DMS79 treated with DMSO at 0.1 percent for 48 hours (cell line): Measurements from ENCODE around the gene WASHC2A.
"Not testable (repeated sequence)": the region's sequence is repeated elsewhere in the genome, so short reads cannot be mapped to it uniquely, and the experiment has no call there.

Experiments used
- DNase-seq: peaks from one replicate; lab custom pipeline; 2025; lab: John Stamatoyannopoulos, UW

WASHC2A gene

DNA sequence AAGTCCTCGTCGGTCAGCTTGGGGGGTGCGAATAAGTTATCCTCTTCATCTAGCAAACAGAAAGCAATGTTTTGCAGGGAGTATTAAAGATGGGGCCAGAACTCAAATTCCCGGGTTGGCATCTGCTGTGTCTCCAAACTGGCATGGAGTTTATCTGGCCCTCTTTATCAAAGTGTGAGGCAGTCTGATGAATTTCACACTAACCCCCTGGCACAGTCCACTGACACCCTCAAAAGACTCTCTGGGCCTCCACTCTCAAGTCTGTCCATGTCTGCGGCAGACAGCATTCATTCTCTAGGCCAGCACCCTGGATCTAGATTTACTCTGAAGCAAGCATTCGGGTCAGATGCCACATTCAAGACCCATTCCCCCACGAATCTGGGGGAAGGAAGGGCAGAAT is 6.2 kb upstream of the WASHC2A start:
- DNase-seq, result not testable (repeated sequence)

DNA sequence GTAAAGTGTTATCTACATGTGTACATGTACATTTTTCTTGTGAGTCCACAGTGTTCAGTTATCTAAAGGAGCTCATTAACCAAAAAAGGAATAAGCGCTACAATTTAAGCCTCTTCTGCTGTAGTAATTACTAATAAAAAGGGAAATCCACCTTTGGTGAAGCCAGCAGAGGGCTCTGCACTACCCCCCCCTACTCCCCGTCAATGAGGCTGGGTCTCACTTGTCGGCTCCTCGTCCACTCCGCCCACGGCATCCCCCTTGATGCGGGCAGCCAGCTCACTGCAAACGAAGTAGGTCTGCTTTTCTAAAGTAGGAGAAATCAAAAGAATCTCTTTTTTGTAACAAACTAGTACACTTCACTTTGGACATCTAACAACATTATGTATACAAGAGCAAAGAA is 4.7 kb upstream of the WASHC2A start:
- DNase-seq, result no peak

DNA sequence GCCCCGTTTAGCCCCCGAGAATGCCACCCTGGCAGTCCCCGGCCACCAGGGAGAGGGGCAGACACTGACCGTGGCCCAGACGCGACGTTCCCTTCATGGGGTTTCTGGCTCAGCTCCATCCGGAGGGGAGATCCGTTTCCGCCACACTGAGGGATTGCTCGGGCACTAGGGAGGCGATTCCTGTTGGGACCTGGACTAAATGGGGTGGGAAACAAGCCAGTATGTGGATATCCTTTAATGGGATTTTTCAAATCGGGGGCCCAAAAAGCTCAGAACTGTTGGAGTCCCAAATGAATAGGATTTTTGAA is 552 bp downstream of the WASHC2A start:
- DNase-seq, result not testable (repeated sequence)

DNA sequence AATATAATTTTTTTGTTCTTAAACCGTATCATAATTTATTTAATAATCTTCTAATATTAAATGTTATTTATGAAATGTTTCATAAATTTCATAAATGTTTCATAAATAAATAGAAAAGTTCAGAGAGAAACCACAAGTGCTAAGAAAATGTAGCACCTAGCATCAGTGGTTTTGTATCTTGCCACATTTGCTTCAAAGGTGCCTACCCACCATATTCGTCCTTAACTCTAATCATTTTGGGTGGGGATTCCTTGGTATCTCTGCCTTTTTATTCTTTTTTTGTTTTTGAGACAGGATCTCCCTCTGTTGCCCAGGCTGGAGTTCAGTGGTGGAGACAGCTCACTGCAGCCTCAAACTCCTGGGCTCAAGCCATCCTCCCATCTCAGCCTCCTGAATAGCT is 7.4 kb downstream of the WASHC2A start:
- DNase-seq, result not testable (repeated sequence)

DNA sequence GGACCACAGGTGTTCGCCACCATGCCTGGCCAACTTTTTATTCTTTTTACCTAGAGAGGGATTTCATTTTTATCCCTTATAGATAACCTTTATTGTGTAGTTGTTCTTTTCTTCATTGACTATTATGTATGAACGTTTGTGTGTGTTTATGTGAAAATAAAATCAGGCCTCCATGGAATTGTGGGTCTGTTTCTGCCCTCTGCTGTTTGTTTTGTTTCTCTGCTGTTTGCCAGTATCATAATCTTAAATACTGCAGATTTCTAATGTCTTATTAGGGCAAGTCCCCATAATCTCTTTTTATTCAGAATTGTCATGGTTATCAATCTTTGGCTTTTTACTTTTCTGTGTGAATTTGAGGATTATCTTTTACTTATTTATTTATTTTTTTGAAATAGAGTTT is 7.8 kb downstream of the WASHC2A start:
- DNase-seq, result not testable (repeated sequence)

DNA sequence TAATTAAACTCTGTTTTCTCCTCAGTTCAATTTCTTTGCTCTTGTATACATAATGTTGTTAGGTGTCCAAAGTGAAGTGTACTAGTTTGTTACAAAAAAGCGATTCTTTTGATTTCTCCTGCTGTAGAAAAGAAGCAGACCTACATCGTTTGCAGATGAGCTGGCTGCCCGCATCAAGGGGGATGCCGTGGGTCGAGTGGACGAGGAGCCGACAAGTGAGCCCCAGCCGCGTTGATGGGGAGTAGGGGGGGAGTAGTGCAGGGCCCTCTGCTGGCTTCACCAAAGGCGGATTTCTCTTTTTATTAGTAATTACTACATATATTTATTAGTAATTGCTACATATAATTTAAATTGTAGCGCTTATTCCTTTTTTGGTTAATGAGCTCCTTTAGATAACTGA is 23.6 kb downstream of the WASHC2A start:
- DNase-seq, result not testable (repeated sequence)

DNA sequence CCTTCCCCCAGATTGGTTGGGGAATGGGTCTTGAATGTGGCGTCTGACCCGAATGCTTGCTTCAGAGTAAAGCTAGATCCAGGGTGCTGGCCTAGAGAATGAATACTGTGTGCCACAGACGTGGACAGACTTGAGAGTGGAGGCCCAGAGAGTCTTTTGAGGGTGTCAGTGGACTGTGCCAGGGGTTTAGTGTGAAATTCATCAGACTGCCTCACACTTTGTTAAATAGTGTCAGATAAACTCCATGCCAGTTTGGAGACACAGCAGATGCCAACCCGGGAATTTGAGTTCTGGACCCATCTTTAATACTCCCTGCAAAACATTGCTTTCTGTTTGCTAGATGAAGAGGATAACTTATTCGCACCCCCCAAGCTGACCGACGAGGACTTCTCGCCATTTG is 25.2 kb downstream of the WASHC2A start:
- not testable (repeated sequence) for DNase-seq

DNA sequence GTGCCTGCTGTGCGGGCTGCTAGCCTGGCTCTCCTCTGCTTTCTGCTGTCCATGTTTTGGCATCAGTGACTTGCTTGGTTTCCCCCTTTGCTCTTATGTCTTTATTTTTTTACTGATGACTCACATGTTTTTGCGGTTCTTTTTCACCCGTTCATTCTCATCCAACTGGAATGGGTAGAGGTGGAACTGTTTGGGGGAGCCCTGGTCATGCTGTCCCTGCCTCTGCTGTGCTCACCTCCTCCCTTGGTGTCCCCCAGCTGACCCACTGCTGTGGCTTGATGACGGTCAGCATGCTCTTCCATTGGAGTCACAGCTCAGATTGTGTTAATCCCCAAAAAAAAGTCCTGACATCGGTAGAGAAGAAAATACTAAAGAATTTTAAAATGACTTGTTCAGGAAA is 26.9 kb downstream of the WASHC2A start:
- DNase-seq, result not testable (repeated sequence)

DNA sequence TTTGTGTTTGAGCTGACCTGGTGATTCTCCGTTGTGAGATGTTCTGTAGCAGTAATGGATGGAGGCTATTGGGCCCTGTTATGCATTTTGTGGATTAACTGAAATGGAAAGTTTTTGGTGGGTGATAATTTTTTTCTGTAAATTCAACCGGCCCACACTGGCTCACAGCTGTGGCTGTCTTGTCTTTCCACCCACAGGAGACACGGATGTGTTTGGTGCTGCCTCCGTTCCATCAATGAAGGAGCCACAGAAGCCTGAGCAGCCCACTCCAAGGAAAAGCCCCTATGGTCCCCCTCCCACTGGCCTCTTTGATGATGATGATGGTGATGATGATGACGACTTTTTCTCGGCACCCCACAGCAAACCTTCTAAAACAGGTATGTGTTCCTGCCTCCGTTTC is 27.6 kb downstream of the WASHC2A start:
- not testable (repeated sequence) for DNase-seq

DNA sequence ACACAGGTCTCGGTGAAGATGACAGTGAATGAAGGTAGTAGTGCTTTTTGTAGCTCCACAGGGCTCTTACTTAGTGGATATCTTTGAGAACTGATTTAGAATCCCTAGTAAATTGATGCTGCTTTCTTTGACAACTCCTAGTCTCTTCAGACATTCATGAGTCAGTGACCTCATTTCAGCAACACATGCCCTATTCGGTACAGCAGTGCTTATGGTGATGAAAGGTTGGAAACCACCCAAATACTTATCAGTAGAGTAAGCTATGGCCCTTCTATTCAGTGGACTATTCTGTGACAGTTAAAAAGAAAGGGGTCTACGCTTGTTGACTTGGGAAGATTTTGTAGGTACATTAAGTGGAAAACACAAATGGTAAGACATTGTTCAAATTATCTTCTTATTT is 29.0 kb downstream of the WASHC2A start:
- DNase-seq, result not testable (repeated sequence)

DNA sequence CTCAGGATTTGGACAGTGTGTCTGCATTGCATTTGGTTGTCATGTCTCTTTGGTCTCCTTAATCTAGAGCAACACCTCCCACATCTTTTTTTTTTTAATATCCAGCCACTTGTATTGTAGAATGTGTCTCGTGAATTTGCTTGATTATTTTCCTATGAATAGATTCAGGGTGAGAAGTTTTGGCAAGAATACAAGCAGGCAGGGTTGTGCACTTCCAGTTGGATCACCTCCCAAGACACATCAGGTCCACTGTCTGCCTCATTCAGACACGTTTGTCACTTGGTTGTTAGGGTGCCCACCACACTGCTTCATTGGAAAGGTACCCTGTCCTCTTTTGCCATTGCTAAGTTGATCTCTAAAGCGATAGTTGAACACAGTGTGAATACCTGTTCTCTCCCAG is 30.9 kb downstream of the WASHC2A start:
- DNase-seq, result not testable (repeated sequence)

DNA sequence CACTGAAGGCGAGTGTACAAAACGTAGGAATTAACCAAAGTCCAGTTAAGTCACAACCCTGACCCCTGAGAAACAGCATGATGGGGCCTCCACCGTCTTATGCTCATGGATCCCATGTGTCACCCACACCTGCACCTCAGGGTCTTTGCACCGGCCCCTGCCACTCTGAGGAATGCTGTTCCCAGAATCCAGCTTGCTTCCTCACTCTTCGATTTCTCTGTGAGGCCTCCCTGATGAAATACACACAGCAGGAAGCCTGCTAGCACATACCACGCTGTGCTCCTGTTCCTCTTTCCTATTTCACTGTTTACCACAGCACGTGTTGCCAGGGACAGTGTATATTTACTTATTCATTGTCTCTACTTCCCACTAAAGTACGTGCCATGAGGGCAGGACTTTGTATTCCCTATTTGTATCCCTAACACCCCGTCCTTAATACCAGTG is 33.4 kb downstream of the WASHC2A start:
- DNase-seq, result not testable (repeated sequence)

DNA sequence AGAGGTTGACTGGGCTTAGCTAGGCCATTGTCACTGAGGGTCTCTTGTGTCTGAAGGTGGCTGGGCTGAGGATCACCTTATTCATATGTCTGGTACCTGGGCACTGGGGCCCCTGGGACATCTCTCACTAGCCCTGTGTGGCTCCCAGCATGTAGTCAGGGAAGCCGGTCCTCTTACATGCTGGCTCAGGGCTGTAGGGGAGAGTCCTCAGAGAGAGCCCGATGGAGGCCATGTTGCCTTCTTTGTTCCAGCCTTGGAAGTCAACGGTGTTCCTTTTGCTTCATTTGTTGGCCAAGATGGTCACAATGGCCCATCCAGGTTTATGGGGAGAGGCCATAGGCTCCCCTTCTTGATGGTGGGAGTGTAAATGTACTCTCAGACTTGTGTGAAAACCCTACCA is 34.0 kb downstream of the WASHC2A start:
- DNase-seq, result not testable (repeated sequence)

DNA sequence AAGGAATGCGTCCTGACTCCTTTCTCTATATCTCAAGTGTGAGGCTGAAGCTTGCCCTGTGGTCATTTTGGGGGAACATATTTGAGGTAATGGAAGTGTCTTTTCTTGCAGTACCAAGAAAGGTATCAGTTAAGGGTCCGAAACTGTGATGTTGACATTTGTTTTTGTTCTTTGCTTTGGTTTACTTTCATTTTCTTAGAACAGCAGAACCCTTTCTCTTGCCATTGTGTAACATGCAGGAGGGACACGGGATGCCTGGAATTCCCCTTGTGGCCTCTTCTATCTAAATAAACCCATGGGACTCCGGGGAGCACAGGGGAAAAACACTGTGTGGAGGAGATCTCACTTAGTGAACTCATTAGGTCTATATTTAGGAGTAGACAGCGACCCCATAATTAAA is 34.5 kb downstream of the WASHC2A start:
- not testable (repeated sequence) for DNase-seq

DNA sequence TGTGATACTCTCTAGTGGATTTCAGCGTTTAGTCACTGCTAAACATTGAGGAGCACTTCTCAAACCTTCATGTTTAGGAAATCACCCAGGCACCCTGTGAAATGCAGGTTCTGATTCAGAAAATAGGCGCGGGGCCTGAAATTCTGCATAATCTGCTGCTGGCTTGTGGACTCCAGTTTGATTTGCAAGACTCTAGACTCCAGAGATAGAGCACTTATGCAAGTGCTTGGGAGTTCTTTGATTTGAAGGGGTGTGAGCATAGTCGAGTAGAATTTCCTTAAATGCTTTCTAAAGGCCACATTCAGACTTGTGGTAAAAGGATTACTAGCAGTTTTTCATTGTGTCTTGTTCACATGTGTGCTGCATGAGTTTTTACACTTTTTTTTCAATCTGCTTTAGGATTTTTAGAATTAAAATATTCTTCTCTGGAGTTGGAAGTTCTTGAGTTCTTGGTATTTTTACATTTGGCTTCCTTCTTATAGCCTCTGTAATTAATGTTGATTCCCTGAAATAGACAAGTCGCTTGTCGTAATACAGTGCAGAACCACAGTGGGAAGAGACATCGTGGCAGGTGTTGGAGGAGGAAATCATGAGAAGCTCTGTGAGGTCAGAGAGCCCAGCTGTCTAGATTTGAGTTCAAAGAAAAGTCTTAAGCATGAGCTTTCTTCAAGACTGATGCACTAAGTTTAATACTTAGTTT is 41.4 kb downstream of the WASHC2A start:
- not testable (repeated sequence) for DNase-seq

DNA sequence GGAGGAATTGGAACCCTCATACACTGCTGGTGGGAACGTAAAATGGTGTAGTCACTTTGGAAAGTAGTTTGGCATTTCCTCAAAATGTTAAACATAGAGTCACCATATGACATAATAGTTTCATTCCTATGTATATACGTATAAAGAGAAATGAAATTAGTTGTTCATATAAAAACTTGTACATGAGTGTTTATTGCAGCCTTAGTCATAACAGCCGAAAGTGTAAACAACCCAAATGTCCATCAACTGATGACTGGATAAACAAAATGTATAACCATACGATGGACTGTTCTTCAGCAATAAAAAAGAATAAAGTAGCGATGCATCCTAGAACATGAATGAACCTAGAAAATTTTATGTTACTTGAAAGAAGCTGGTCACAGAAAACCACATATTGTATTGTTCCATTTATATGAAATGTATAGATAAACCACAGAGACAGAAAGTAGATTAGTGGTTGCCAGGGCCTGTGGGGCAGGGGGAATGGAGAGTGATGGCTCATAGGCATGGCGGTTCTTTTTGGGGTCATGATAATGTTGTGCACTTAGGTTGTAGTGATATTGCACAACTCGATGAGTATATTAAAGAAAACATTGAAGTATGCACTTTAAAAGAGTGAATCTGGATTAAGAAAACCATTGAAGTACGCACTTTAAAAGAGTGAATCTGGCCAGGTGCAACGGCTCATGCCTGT is 44.8 kb downstream of the WASHC2A start:
- not testable (repeated sequence) for DNase-seq

DNA sequence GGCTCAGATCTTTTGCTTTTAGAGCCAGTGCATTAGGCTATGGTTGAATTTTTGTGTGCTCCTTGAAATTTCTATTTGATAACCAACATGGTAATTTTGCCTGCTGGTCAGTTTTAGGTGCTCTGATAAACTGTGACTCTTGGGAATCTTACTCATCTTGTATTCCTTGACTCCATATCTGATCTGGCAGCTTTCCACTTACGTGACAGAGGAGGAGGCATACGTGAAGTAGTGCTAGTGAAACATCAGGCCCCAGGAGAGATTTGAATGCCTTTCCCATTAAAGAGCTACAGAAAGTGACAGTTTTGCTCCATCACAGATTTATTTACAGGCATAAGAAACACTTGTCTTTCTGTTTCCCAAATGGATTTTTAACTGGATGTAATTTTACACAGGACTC is 59.0 kb downstream of the WASHC2A start:
- not testable (repeated sequence) for DNase-seq

DNA sequence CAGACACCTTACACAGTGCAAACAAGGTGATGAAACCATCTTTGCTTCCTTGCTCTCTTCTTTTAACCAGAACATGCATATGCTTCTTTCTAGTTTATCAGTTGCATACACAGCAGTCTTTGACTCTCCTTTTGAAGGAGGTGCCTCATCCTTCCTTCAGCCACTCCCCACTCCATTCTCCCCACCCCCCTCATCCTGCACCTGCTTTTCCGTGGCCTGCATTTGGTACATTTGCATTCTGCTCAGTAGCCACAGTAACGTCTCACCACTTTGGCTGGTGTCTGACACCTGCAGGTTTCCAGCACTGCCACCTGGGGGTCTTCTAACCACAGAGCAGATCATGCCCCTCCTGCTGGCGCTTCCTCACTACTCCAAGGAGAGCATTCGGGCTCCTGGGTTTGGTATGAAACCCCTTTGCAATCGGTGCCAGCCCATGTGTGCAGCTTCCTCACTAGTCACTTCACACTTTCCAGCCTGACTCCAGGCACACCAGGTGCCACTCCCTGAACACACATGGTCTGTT is 60.1 kb downstream of the WASHC2A start:
- DNase-seq, result not testable (repeated sequence)

DNA sequence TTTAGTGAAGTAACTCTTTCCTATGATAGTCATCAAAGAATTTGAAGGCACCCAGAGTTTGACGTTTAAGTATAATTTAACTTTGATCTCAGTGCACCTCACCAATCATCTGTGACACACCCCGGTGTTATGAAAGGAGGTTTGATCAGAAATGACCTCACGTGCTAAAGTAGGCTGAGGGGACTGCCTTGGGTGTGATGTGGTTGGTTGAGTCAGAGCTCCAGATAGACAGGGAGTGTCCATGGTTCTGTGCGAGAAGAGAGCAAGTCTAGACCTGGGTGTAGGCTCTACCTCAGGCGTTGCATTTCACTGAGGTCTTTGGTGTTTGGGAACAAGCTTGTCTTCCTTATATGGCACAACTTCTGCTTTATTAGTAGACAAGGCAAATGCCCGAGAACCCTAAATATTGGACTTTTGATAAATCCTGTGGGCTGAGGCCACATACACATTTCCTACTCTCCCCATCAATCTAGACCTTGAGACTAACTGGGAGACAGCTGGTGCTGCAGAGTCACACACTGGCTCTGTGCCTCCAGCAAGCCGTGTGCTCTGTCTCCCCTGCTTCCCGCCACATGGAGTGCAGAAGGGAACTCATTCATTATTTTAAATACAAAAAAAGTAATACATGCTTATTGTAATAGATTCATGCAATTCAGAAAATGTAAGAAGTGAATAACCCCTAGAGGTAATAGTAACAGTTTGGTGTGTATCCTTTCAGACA is 63.7 kb downstream of the WASHC2A start:
- not testable (repeated sequence) for DNase-seq

DNA sequence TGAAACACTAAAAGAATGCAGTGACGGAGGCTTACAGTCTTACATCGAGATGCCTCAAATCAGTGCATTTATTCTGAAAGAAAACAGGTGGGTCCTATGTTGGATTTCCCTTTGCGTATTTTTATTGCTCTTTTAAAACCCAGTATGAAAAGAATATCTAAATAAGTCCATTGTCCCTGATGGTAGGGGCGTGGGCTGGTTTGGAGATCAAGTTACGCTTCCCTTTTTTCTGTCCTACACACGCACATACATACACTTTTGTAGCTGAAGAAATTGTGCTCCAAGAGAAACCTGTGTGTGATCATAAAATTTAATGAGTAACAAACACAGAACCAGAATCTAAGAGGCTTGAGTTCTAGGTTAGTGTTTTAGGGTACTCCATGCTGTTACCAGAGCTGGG is 64.6 kb downstream of the WASHC2A start:
- DNase-seq, result not testable (repeated sequence)

DNA sequence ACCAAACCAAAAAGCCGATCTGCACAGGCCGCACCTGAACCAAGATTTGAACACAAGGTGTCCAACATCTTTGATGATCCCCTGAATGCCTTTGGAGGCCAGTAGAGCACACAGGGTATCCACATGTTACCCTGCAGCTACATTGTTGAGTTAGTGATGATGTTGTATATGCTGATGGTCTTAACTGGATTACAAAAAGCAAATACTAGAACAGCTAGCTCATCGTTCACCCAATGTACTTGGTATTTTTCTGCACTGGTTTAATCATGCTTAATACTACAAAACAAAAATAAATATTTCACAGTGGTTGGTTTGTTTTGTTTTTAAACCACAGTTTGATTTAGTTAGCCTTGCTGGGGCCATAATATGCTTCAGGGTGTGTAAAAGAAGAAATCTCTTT is 65.1 kb downstream of the WASHC2A start:
- DNase-seq, result not testable (repeated sequence)

DNA sequence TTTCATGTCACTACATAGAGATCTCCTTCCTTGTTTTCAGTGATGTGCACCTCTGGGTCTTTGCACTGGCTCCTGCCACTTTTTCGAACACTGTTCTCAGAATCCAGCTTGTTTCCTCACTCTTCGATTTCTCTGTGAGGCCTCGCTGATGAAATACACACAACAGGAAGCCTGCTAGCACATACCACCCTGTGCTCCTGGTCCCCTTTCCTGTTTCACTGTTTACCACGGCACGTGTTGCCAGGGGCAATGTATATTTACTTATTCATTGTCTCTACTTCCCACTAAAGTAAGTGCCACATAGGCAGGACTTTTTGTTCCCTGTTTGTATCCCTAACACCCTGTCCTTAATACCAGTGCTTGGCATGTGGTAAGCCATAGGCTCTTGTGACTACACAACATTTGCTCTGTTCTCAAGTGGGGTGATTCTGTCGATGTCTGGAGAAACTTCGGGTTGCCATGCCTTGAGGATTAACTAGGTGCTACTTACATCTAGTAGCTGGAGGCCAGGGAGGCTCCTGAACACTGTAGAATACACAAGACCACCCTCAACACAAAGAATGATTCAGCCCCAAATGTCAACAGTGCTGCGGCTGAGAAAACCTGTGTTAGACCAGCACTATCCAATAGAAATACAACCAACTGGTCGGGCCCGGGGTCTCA is 75.9 kb downstream of the WASHC2A start:
- DNase-seq, result not testable (repeated sequence)
